ENCODE results near the gene SYT1.

DNA sequence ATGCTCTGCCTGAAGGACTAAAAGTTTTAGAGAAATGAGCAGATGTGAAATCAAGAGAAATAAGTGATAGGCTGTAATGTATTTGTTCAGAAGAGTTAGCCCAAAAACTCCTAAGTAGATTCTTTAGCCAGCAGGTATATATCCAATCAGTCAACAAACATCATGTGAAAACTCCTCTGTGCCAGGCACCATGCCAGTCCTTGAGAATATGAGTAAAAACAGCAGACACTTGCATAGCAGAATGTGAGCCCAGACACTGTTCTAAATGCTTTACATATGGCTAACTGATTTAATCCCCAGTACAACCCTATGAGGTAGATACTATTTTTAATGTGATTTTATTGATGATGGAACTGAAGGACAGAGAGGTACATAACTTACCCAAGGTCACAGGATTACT, 496.4 kb downstream of the SYT1 start:
- no peak for TF ChIP-seq ZFP30 (CRISPR knock-in tag; IDR thresholded peaks at IDR 0.05)
- no peak for TF ChIP-seq ZFP3 (CRISPR knock-in tag; IDR thresholded peaks at IDR 0.05)
- no peak for TF ChIP-seq GLIS3 (CRISPR knock-in tag; IDR thresholded peaks at IDR 0.05)
- TF ChIP-seq, protein P1, sequence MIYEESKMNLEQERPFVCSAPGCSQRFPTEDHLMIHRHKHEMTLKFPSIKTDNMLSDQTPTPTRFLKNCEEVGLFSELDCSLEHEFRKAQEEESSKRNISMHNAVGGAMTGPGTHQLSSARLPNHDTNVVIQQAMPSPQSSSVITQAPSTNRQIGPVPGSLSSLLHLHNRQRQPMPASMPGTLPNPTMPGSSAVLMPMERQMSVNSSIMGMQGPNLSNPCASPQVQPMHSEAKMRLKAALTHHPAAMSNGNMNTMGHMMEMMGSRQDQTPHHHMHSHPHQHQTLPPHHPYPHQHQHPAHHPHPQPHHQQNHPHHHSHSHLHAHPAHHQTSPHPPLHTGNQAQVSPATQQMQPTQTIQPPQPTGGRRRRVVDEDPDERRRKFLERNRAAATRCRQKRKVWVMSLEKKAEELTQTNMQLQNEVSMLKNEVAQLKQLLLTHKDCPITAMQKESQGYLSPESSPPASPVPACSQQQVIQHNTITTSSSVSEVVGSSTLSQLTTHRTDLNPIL (CRISPR knock-in tag; IDR thresholded peaks at IDR 0.05; ENCODE audit: low read depth) = no peak
- TF ChIP-seq, protein P2, sequence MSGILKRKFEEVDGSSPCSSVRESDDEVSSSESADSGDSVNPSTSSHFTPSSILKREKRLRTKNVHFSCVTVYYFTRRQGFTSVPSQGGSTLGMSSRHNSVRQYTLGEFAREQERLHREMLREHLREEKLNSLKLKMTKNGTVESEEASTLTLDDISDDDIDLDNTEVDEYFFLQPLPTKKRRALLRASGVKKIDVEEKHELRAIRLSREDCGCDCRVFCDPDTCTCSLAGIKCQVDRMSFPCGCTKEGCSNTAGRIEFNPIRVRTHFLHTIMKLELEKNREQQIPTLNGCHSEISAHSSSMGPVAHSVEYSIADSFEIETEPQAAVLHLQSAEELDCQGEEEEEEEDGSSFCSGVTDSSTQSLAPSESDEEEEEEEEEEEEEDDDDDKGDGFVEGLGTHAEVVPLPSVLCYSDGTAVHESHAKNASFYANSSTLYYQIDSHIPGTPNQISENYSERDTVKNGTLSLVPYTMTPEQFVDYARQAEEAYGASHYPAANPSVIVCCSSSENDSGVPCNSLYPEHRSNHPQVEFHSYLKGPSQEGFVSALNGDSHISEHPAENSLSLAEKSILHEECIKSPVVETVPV (CRISPR knock-in tag; IDR thresholded peaks at IDR 0.05) = no peak
- TF ChIP-seq, protein P3, sequence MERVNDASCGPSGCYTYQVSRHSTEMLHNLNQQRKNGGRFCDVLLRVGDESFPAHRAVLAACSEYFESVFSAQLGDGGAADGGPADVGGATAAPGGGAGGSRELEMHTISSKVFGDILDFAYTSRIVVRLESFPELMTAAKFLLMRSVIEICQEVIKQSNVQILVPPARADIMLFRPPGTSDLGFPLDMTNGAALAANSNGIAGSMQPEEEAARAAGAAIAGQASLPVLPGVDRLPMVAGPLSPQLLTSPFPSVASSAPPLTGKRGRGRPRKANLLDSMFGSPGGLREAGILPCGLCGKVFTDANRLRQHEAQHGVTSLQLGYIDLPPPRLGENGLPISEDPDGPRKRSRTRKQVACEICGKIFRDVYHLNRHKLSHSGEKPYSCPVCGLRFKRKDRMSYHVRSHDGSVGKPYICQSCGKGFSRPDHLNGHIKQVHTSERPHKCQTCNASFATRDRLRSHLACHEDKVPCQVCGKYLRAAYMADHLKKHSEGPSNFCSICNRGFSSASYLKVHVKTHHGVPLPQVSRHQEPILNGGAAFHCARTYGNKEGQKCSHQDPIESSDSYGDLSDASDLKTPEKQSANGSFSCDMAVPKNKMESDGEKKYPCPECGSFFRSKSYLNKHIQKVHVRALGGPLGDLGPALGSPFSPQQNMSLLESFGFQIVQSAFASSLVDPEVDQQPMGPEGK (CRISPR knock-in tag; IDR thresholded peaks at IDR 0.05; ENCODE audit: borderline replicate concordance) = no peak
- no peak for TF ChIP-seq CSDC2 (CRISPR knock-in tag; IDR thresholded peaks at IDR 0.05)
- TF ChIP-seq ZNF70 (CRISPR knock-in tag; IDR thresholded peaks at IDR 0.05) = no peak

All from SK-N-SH treated with all-trans-retinoic acid at 6 μM for 48 hours (cell line).